Fibroblast of mammary gland (primary cell): Measurements from ENCODE around the gene MYO1A.

Experiments used
- DNase-seq: peaks from one replicate; pipeline ENCODE4 v3.0.0-alpha.2; 2010; ENCODE audit warnings: low read depth
- H3K4me3 ChIP-seq: 2 replicates; pipeline ENCODE4 v1.5.1; 2011; ENCODE audit warnings: low read depth, mild to moderate bottlenecking, low read length, moderate library complexity; ENCODE audit not compliant: control insufficient read depth
- TF ChIP-seq, protein P1 (sequence below): conservative IDR thresholded peaks from 2 replicates; pipeline ENCODE4 v1.5.1; 2011; ENCODE audit warnings: low read depth, low read length, inconsistent platforms; ENCODE audit not compliant: control insufficient read depth, insufficient read depth

Gene MYO1A

DNA sequence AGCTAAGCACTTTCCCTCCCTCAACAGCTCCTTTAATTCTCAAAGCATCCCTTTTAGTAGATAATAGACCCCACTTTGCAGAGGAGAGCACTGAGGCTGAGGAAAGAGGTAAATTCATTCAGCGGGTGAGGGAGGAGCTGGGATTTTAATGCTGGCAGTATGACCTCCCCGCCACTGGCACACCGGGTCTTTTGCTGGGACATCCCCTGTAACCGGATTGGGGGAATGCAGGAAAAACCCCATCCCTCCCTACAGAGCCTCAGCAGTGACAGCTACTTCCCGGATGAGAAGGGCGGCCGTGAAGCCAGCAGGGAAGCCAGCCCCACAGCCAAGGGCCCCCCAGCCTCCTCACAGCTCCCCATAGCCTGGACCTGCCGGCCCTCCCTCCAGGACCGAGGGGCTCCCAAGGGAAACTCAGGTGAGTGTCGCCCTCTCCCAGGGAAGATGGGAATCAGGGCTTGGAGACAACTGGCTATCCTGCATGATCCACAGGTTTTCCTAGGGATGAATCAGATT, 55.6 kb downstream of the MYO1A start:
- DNase-seq: no peak
- TF ChIP-seq, protein P1, sequence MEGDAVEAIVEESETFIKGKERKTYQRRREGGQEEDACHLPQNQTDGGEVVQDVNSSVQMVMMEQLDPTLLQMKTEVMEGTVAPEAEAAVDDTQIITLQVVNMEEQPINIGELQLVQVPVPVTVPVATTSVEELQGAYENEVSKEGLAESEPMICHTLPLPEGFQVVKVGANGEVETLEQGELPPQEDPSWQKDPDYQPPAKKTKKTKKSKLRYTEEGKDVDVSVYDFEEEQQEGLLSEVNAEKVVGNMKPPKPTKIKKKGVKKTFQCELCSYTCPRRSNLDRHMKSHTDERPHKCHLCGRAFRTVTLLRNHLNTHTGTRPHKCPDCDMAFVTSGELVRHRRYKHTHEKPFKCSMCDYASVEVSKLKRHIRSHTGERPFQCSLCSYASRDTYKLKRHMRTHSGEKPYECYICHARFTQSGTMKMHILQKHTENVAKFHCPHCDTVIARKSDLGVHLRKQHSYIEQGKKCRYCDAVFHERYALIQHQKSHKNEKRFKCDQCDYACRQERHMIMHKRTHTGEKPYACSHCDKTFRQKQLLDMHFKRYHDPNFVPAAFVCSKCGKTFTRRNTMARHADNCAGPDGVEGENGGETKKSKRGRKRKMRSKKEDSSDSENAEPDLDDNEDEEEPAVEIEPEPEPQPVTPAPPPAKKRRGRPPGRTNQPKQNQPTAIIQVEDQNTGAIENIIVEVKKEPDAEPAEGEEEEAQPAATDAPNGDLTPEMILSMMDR: no peak
- H3K4me3 ChIP-seq: no peak overlapping the region

DNA sequence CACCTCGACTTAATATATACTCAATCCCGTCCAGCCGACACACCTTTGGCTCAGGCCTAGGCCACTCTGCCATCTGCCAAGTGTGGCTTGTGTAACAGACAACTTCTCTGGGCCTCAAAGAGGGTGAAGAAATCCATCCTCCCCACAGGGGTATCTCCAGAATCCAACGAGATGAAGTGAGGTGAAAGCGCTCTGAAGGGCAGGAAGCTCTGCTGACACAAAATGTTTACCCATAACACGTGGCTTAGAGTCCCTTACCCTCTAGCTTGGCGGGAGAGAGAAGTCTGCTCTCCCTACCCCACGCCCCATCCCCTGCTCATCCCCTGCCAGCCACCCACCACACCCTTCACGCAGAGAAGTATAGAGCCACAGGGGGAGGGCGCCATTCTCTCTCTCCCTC, 56.6 kb downstream of the MYO1A start:
- no peak for DNase-seq
- H3K4me3 ChIP-seq: no peak overlapping the region
- TF ChIP-seq, protein P1: no peak

DNA sequence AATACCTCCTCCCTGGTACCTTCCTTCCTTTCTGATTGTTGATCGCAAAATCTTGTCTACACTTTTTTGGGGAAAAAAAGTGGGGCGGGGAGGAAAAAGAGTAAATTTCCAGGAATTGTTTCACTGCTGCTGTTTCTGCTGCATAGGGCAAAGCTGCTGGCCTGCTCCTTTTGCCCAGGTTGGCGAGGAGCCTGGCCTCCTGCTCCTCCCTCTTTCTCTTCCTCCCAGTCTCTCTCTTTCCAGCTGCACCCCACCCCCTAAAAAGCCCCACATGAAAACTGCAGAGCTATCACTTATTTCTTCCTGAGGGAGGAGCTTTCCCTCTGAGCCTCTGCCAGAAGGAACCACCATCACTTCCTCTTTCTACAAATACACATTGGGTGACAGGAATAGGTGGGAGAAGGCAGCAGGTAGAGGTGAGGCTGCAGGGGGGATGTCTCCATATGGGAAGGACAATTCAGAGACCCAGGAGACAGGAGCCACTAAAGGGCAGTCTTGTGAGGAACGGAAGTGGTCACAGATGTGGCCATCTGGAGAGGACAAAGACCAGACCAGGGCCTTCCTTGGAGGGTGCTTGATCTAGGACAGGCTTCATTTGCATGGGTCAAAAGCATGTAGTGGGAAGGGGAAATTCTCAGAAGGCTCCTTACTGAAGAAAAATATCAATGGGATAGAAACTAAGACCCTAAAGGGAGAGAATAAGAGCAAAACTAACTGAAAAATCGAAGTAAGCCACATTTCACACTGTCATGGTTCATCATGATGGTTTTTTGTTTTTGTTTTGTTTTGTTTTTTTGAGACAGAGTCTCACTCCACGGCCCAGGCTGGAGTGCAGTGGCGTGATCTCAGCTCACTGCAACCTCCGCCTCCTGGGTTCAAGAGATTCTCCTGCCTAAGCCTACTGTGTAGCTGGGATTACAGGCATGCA, 58.3 kb downstream of the MYO1A start:
- no peak for DNase-seq
- no peak overlapping the region for H3K4me3 ChIP-seq

DNA sequence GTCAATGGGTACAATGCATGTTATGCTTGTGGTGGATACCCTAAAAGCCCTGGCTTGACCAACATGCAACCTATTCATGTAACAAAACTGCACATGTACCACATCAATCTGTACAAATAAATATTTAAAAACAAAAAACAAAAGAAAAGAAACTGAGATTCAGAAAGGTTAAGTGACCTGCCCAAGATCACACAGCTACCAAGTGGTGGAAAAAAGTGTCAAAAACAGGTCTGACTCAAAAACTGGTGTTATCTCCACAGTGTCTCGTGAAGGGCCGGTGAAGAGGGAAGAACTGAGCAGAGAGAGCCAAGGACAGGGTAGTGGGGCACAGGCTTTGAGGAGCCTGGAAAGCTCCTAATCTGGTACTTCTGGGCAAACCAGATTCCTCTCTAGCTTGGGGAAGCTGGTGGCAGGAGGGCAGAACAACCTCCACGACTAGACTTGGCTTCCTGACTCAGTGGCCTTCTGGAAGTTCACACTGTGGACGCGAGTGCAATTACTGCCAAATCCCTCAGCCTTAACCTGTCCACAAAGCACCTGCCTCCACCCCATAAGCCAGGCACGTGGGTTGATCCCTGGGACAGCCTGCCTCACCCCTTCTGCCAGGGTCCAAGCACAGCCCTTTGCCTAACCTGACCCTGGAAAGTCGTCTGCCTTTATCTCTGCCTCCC, 59.1 kb downstream of the MYO1A start:
- no peak overlapping the region for H3K4me3 ChIP-seq
- TF ChIP-seq, protein P1: no peak
- no peak for DNase-seq

More for the DNA sequence above, 58.3 kb downstream of the MYO1A start:
- TF ChIP-seq, protein P1: no peak

DNA sequence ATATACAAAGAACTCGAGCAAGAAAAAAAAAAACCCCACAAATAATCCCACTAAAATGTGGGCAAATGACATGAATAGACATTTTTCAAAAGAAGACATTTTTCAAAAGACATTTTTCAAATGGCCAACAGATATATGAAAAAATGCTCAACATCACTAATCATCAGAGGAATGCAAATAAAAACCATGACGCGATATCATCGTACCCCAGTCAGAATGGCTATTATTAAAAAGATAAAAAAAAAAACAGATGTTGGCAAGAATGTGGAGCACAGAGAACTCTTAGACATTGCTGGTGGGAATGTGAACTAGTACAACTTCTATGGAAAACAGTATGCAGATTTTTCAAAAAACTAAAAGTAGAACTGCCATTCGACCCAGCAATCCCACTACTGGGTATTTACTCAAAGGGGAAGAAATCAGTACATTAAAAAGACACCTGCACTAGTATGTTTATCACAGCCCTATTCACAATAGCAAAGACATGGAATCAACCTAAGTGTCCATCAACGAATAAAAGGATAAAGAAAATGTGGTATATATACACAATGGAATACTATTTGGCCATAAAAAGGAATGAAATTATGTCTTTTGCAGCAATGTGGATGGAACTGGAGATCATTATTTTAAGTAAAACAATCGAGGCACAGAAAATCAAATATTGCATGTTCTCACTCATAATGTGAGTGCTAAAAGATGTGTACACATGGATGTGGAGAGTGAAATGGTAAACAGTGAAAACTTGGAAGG, 59.9 kb downstream of the MYO1A start:
- TF ChIP-seq, protein P1: no peak
- DNase-seq: no peak

DNA sequence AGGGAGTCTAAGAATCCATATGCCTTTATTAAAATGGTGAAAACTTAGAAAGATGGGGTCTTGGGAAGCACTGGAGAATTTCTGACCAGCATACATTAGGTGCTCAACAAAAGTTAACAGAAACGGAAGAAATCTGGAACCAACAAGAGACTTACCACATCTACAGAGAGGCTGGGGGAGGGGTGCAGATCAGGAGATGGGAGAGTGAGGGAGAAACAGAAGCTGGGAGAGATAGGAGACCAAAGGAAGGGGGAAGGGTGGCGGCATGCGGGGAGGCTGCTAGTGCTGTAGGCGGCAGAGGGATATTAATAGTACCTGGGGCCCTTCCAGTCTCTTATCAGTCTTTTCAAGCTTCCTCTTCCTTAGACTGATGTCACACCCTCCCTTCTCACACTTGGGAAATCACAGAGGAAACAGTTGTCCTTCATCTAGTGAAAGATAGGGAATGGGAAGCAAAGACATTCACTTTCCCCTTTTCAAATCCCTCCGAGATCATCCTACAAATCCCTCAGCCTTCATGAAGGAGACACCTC, 61.7 kb downstream of the MYO1A start:
- no peak for DNase-seq
- no peak overlapping the region for H3K4me3 ChIP-seq
- TF ChIP-seq, protein P1: no peak

More for the DNA sequence above, 59.9 kb downstream of the MYO1A start:
- H3K4me3 ChIP-seq: no peak overlapping the region
